ENCODE data around the gene SLC44A2. TPM values are rescaled to one million over a fixed set of nuclear protein-coding genes. Genes with fewer than 3 reads are reported as not detected.

The SLC44A2 gene
- total and polyA plus RNA-seq, 2 donors (not counting 1 experiment from before 2014, with no cell fraction given) = 91.3 to 173 TPM

DNA sequence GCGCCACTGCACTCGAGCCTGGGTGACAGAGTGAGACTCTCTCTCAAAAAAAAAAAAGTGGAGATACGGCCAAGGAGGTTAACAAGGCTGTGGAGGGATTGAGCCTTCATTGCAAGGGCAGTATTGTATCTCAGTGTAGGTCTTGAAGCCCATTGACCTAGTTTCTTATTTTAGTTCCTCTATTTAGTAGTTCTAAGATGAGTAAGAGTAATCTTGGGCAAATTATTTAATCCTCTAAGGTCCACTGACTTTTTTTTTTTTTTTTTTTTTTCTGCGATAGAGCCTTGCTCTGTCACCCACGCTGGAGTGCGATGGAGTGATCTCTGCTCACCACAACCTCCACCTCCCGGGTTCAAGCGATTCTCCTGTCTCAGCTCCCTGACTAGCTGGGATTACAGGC is 14.5 kb downstream of the SLC44A2 start:
- no peaks in the 10 kb centered on the region for H4K20me1 ChIP-seq (ENCODE audit: control insufficient read depth, extremely low read depth, insufficient read depth, low read length)
- H3K4me2 ChIP-seq (ENCODE audit: extremely low read depth, insufficient read depth, low read length) = no peak overlapping the region
- no peaks in the 10 kb centered on the region for H3K9me3 ChIP-seq (ENCODE audit: control insufficient read depth, insufficient read depth, low read depth, low read length)
- H3K4me1 ChIP-seq (ENCODE audit: control insufficient read depth, extremely low read depth, insufficient read depth, low read length) = no peaks in the 10 kb centered on the region
- H3K9ac ChIP-seq (ENCODE audit: insufficient read depth, low read length) = no peak overlapping the region
- TF ChIP-seq, protein P1, sequence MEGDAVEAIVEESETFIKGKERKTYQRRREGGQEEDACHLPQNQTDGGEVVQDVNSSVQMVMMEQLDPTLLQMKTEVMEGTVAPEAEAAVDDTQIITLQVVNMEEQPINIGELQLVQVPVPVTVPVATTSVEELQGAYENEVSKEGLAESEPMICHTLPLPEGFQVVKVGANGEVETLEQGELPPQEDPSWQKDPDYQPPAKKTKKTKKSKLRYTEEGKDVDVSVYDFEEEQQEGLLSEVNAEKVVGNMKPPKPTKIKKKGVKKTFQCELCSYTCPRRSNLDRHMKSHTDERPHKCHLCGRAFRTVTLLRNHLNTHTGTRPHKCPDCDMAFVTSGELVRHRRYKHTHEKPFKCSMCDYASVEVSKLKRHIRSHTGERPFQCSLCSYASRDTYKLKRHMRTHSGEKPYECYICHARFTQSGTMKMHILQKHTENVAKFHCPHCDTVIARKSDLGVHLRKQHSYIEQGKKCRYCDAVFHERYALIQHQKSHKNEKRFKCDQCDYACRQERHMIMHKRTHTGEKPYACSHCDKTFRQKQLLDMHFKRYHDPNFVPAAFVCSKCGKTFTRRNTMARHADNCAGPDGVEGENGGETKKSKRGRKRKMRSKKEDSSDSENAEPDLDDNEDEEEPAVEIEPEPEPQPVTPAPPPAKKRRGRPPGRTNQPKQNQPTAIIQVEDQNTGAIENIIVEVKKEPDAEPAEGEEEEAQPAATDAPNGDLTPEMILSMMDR (conservative IDR thresholded peaks at IDR 0.05 in 1 of 2, IDR thresholded peaks at IDR 0.05 in 1 of 2; ENCODE audit: low read depth in 1 of 2, low read length in 2 of 2) = no peak
- no peaks in the 10 kb centered on the region for H3K79me2 ChIP-seq (ENCODE audit: control insufficient read depth, insufficient read depth, low read length)
- no peak for DNase-seq (ENCODE audit: low read depth in 2 of 2)
- no peaks in the 10 kb centered on the region for H3K27me3 ChIP-seq (ENCODE audit: control insufficient read depth, insufficient read depth, low read length)
- peaks cover 31% of the 10 kb centered on the region for H3K36me3 ChIP-seq (ENCODE audit: control insufficient read depth, insufficient read depth, low read length)
- no peak overlapping the region for H3K4me3 ChIP-seq (replicated peaks in 1 of 4; ENCODE audit: control extremely low read depth in 1 of 4, insufficient read depth in 1 of 4, low read depth in 3 of 4, low read length in 4 of 4)
- H3K27ac ChIP-seq (ENCODE audit: insufficient read depth, low read length) = no peak overlapping the region
- H2AFZ ChIP-seq (ENCODE audit: low read length) = no peak overlapping the region

DNA sequence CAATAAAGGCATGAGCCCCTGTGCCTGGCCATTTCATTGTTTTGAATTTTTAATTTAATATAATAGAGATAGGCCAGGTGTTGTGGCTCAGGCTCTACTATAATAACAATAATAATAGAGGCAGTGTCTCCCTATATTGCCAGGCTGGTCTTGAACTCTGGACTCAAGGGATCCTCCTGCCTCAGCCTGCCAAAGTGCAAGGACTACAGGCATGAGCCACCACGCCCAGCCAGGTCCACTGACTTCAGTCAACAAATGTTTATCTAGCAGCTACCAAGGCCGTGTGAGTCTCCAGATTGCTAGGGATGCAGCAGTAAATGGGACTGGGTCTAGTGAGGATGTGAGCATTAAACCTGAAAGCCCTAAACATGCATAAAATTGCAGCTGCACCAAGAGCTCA is 15.0 kb downstream of the SLC44A2 start:
- no peaks in the 10 kb centered on the region for H3K27me3 ChIP-seq (ENCODE audit: control insufficient read depth, insufficient read depth, low read length)
- H3K27ac ChIP-seq (ENCODE audit: insufficient read depth, low read length) = no peak overlapping the region
- H2AFZ ChIP-seq (ENCODE audit: low read length) = no peak overlapping the region
- no peak overlapping the region for H3K9ac ChIP-seq (ENCODE audit: insufficient read depth, low read length)
- H3K79me2 ChIP-seq (ENCODE audit: control insufficient read depth, insufficient read depth, low read length) = no peaks in the 10 kb centered on the region
- DNase-seq (ENCODE audit: low read depth in 2 of 2) = no peak
- TF ChIP-seq, protein P1 (conservative IDR thresholded peaks at IDR 0.05 in 1 of 2, IDR thresholded peaks at IDR 0.05 in 1 of 2; ENCODE audit: low read depth in 1 of 2, low read length in 2 of 2) = no peak
- TF ChIP-seq EZH2 (IDR thresholded peaks at IDR 0.05; ENCODE audit: low read length, missing control alignments) = no peak
- H3K4me2 ChIP-seq (ENCODE audit: extremely low read depth, insufficient read depth, low read length) = no peak overlapping the region
- no peak overlapping the region for H3K4me3 ChIP-seq (replicated peaks in 1 of 4; ENCODE audit: control extremely low read depth in 1 of 4, insufficient read depth in 1 of 4, low read depth in 3 of 4, low read length in 4 of 4)
- no peaks in the 10 kb centered on the region for H4K20me1 ChIP-seq (ENCODE audit: control insufficient read depth, extremely low read depth, insufficient read depth, low read length)
- H3K36me3 ChIP-seq (ENCODE audit: control insufficient read depth, insufficient read depth, low read length) = peaks cover 31% of the 10 kb centered on the region
- no peaks in the 10 kb centered on the region for H3K4me1 ChIP-seq (ENCODE audit: control insufficient read depth, extremely low read depth, insufficient read depth, low read length)
- no peaks in the 10 kb centered on the region for H3K9me3 ChIP-seq (ENCODE audit: control insufficient read depth, insufficient read depth, low read depth, low read length)

DNA sequence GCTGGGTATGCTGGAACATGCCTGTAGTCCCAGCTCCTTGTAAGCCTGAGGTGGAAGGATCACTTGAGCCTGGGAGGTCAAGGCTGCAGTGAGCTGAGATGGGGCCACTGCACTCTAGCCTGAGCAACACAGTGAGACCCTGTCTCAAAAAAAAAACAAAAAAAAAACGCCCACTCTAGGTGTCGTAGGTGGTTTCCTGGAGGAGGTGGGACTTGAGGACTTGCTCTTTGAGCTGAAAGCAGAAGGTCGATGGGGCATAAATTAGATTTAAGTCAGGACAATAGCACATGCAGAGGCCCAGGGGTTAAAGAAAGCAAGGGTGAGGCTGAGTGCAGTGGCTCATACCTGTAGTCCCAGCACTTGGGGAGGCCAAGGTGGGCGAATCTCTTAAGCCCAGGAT is 15.9 kb downstream of the SLC44A2 start:
- Histone ChIP-seq H3K9ac (ENCODE audit: insufficient read depth, low read length) (no peak overlapping the region), H3K4me3 (replicated peaks in 1 of 4; ENCODE audit: control extremely low read depth in 1 of 4, insufficient read depth in 1 of 4, low read depth in 3 of 4, low read length in 4 of 4) (no peak overlapping the region), H3K4me1 (ENCODE audit: control insufficient read depth, extremely low read depth, insufficient read depth, low read length) (no peaks in the 10 kb centered on the region), H3K36me3 (ENCODE audit: control insufficient read depth, insufficient read depth, low read length) (peaks cover 27% of the 10 kb centered on the region), H4K20me1 (ENCODE audit: control insufficient read depth, extremely low read depth, insufficient read depth, low read length) (no peaks in the 10 kb centered on the region), H3K27me3 (ENCODE audit: control insufficient read depth, insufficient read depth, low read length) (no peaks in the 10 kb centered on the region), H2AFZ (ENCODE audit: low read length) (no peak overlapping the region), H3K4me2 (ENCODE audit: extremely low read depth, insufficient read depth, low read length) (no peak overlapping the region), H3K79me2 (ENCODE audit: control insufficient read depth, insufficient read depth, low read length) (no peaks in the 10 kb centered on the region), H3K9me3 (ENCODE audit: control insufficient read depth, insufficient read depth, low read depth, low read length) (no peaks in the 10 kb centered on the region), H3K27ac (ENCODE audit: insufficient read depth, low read length) (no peak overlapping the region)
- DNase-seq (ENCODE audit: low read depth in 2 of 2) = no peak
- no peak for TF ChIP-seq EZH2 (IDR thresholded peaks at IDR 0.05; ENCODE audit: low read length, missing control alignments)
- TF ChIP-seq, protein P1 (conservative IDR thresholded peaks at IDR 0.05 in 1 of 2, IDR thresholded peaks at IDR 0.05 in 1 of 2; ENCODE audit: low read depth in 1 of 2, low read length in 2 of 2) = no peak

Data from fibroblast of lung (primary cell).